ENCODE results near the gene STX12.
"Not testable (repeated sequence)": the region's sequence is repeated elsewhere in the genome, so short reads cannot be mapped to it uniquely, and the experiment has no call there.

The STX12 gene

DNA sequence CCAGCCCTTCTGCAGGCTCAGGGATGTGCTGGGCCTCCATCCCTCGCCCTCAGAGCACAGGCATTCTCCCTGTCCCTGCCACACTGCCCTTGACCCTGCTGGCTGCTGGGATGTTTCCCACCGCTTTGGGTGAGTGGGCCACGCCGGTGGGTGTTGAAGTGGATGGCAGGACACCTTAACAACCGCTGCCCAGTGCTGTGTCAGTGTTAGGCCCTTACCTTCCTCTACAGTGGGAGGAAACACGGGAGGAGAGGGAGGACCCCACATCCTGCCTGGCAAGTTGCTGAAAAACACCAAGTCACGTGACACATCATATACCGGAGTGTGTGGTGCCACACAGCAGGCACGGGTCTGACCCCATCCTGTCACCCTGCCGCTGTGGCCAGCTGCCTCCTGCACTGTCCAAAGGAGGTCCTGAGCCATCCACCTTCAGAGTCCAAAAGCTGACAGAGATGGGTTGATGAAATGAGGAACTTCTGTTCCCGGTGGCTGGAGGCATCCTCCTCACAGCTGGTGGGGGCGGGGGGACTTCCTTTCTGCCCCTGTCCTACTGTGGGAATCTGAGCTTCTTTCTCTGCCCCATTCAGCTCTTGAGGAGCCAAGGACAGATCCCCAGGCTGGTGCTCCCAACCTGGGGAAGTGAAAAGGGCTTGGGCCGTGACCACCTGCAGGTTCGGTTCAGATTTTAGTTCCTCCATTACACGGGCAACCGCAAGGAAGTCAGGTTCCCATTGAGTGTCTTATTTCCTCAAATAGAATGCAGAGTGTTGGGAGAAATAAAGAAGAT is 96.1 kb downstream of the STX12 start:
- DNase-seq (ENCODE audit: low read depth), result no peak

DNA sequence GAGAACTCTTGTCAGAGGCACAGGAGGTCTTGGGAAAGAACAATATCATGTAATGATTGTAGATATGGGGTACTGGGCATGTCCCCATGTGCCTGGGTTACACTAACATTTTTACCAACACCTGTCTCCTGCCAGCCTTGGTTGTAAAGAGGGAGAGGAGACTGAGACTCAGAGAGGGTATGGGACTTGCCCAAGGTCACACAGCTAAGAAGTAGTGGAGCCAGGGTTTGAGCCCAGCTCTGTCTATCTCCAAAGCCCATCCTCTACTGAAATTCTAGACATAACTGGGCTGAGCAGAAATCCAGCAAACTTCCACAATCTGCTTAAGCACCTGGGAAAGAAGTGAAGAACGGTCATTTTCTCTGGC is 96.7 kb downstream of the STX12 start:
- DNase-seq (ENCODE audit: low read depth), result no peak

GRCh38 chr1:27871076-27871475 is 98.1 kb downstream of the STX12 start:
- DNase-seq (ENCODE audit: low read depth), result not testable (repeated sequence)

- DNase-seq (ENCODE audit: low read depth), result no peak
Observed at GRCh38 chr1:27872059-27872801, 99.2 kb downstream of the STX12 start, which contains the start of gene THEMIS2. Gene THEMIS2, plus strand, starts transcription at chr1:27872544. Its CDS starts 28 bp downstream, at chr1:27872572.

DNA sequence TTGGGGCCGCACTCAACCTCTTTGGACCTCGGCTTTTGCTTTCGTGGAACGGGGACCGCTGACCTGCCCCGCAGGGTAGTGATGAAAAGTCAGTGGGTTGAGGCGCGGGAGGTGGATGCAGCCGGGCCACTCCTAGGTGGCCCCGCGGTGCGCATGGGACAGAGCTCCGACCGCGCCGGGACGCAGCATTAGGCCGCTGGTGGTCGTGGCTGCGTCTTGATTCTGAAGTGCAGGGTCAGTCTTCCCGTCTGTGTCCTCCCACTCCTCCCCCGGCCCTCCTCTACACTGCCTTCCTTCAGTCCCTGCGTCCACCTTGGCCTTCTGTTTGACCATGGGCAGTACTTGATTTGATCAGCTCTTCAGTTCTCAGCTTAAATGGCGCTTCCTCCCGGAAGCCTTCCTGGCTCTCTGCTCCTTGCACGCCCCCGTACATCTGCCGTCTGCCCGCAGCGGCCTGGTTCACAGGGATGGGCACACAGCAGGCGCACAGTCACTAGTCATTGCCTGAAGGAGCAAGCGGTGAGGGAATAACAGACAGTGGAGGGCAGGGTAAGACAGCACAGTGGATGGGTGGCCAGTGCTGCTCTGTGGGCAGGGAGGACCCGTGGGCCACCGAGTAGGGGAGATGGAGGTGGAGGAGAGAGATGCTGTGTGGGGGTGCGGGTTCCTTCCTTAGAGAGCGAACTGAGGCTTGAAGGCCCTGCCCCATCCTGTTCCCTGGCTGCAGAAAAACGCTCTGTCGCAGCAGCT is 100.0 kb downstream of the STX12 start:
- peak; percentile 43 for DNase-seq (ENCODE audit: low read depth)

DNA sequence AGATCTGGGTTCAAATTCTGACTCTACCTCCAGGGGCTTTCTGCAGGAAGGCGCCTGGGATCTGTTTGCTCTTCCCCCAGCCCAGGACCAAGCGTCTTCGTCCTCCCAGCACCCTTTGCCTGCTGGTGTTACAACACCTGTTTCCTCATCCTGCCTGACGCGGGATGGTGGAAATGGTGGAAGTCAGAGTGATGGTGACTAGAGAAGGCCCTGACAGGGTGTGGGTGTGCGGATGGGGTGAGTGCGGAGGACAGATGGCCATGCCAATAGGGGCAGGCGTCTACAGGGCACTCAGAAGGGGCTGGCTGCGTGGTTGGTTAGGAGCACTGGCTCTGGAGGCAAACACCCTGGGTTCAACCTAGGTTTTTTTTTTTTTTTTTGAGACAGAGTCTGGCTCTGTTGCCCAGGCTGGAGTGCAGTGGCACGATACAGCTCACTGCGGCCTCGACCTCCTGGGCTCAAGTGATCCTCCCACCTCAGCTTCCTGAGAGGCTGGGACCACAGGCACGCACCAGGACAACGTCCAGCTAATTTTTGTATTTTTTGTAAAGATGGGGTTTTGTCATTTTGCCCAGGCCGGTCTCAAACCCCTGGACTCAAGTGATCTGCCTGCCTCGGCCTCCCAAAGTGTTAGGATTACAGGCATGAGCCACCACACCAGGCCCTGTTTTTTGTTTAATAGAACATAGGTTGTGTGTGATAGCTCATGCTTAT is 100.8 kb downstream of the STX12 start:
- peak; percentile 25 for DNase-seq (ENCODE audit: low read depth)
